Measurements from ENCODE around the gene PSMB10. TPM values are rescaled to one million over a fixed set of nuclear protein-coding genes. Genes with fewer than 3 reads are reported as not detected.

The PSMB10 gene
- total RNA-seq, 1 experiment from 2014 or later = 41.0 TPM

DNA sequence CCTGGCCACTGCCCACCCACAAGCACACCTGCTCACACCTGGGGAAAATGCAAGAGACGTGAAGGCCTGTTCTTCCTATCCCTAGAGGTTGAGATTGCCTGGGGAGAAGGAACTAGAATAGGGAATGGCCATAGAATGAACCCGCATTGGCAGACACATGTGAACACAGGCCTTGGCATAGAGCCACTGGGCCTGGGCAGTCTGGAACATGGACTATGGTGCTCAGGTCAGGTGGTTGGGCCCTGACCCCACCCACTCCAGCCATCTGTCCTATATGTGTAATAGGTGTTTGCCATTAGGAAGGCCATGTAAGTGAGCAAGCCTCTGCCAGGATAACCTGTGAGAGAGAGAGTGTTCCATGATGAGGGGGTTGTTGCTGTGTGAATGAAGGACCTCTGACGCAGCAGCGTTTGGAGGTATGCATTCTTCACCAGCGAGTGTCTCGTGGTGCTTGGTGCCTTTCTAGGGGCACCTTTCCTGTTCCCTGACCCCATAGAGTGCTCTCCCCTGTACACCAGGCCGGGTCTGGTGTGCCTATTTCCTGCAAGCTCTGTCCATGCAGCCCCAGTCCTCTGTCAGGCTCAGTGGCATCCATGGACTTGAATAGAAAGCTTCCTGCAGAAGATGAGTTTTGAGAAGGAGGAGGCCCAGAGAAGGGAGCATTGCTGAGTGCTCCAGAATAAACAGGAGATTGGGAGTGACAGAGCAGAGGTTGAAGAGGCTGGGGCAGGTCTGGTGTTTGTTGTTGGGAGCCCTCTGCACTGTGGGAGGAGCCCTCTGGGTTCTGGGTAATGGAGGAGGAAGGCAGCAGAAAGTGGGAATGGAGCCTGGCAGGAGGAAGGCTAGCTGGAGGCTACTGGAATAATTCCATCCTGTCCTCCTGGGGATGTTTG is 20.6 kb downstream of the PSMB10 start:
- intact Hi-C loops (cut with micrococcal nuclease) = no loop called here
- H3K4me3 ChIP-seq (replicated peaks in 1 of 2; ENCODE audit: low read depth in 1 of 2, low read length in 2 of 2) = no peak overlapping the region
- no peak for ATAC-seq
- H3K79me2 ChIP-seq (ENCODE audit: insufficient read depth, low read length) = no peaks in the 10 kb centered on the region
- no peak for DNase-seq (ENCODE audit: low read depth, low spot score)
- no peaks in the 10 kb centered on the region; a peak in 1 of 4 replicates for H3K36me3 ChIP-seq (ENCODE audit: control insufficient read depth in 1 of 2, insufficient read depth in 2 of 2, low read length in 2 of 2)
- H3K9ac ChIP-seq (ENCODE audit: low read length) = no peak overlapping the region
- ChIA-PET RAD21 (ENCODE audit: low non-redundant PET in 1 of 2, low total read pairs in 2 of 2, uncharacterized antibody in 2 of 2, unreplicated experiment in 2 of 2) (no interaction called here), CTCF (no interaction called here), POLR2A (no interaction called here)
- no peaks in the 10 kb centered on the region for H3K27me3 ChIP-seq (ENCODE audit: insufficient read depth, low read length)
- H3K4me1 ChIP-seq (ENCODE audit: control insufficient read depth in 1 of 2, insufficient read depth in 2 of 2, low read length in 2 of 2) = peaks cover 12 to 16% of the 10 kb centered on the region in 2 experiments
- no peaks in the 10 kb centered on the region for H4K20me1 ChIP-seq (ENCODE audit: insufficient read depth)
- H3K9me2 ChIP-seq (ENCODE audit: insufficient read depth) = no peaks in the 10 kb centered on the region
- no peak overlapping the region for H3K27ac ChIP-seq (ENCODE audit: low read depth, low read length)
- TF ChIP-seq, protein P1, sequence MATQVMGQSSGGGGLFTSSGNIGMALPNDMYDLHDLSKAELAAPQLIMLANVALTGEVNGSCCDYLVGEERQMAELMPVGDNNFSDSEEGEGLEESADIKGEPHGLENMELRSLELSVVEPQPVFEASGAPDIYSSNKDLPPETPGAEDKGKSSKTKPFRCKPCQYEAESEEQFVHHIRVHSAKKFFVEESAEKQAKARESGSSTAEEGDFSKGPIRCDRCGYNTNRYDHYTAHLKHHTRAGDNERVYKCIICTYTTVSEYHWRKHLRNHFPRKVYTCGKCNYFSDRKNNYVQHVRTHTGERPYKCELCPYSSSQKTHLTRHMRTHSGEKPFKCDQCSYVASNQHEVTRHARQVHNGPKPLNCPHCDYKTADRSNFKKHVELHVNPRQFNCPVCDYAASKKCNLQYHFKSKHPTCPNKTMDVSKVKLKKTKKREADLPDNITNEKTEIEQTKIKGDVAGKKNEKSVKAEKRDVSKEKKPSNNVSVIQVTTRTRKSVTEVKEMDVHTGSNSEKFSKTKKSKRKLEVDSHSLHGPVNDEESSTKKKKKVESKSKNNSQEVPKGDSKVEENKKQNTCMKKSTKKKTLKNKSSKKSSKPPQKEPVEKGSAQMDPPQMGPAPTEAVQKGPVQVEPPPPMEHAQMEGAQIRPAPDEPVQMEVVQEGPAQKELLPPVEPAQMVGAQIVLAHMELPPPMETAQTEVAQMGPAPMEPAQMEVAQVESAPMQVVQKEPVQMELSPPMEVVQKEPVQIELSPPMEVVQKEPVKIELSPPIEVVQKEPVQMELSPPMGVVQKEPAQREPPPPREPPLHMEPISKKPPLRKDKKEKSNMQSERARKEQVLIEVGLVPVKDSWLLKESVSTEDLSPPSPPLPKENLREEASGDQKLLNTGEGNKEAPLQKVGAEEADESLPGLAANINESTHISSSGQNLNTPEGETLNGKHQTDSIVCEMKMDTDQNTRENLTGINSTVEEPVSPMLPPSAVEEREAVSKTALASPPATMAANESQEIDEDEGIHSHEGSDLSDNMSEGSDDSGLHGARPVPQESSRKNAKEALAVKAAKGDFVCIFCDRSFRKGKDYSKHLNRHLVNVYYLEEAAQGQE (IDR thresholded peaks at IDR 0.05; ENCODE audit: low read depth) = no peak
- TF ChIP-seq POLR2AphosphoS5 (IDR thresholded peaks at IDR 0.05; ENCODE audit: low read depth, low read length) = no peak
- TF ChIP-seq ZNF274 (IDR thresholded peaks at IDR 0.05; ENCODE audit: low read depth, low read length) = no peak
- no peak for TF ChIP-seq RAD21 (IDR thresholded peaks at IDR 0.05; ENCODE audit: low read depth)
- no peak for TF ChIP-seq YY1 (IDR thresholded peaks at IDR 0.05; ENCODE audit: extremely low read depth, insufficient replicate concordance, low read depth, low read length)
- TF ChIP-seq, protein P2, sequence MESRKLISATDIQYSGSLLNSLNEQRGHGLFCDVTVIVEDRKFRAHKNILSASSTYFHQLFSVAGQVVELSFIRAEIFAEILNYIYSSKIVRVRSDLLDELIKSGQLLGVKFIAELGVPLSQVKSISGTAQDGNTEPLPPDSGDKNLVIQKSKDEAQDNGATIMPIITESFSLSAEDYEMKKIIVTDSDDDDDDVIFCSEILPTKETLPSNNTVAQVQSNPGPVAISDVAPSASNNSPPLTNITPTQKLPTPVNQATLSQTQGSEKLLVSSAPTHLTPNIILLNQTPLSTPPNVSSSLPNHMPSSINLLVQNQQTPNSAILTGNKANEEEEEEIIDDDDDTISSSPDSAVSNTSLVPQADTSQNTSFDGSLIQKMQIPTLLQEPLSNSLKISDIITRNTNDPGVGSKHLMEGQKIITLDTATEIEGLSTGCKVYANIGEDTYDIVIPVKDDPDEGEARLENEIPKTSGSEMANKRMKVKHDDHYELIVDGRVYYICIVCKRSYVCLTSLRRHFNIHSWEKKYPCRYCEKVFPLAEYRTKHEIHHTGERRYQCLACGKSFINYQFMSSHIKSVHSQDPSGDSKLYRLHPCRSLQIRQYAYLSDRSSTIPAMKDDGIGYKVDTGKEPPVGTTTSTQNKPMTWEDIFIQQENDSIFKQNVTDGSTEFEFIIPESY (IDR thresholded peaks at IDR 0.05; ENCODE audit: extremely low read depth, insufficient replicate concordance, low read length) = no peak
- TF ChIP-seq, protein P3, sequence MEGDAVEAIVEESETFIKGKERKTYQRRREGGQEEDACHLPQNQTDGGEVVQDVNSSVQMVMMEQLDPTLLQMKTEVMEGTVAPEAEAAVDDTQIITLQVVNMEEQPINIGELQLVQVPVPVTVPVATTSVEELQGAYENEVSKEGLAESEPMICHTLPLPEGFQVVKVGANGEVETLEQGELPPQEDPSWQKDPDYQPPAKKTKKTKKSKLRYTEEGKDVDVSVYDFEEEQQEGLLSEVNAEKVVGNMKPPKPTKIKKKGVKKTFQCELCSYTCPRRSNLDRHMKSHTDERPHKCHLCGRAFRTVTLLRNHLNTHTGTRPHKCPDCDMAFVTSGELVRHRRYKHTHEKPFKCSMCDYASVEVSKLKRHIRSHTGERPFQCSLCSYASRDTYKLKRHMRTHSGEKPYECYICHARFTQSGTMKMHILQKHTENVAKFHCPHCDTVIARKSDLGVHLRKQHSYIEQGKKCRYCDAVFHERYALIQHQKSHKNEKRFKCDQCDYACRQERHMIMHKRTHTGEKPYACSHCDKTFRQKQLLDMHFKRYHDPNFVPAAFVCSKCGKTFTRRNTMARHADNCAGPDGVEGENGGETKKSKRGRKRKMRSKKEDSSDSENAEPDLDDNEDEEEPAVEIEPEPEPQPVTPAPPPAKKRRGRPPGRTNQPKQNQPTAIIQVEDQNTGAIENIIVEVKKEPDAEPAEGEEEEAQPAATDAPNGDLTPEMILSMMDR (IDR thresholded peaks at IDR 0.05 in 2 of 3, conservative IDR thresholded peaks at IDR 0.05 in 1 of 3; ENCODE audit: borderline replicate concordance in 1 of 3, insufficient read depth in 1 of 3, low read depth in 2 of 3, low read length in 2 of 3) = no peak
- TF ChIP-seq CBX3 (IDR thresholded peaks at IDR 0.05; ENCODE audit: low read depth) = no peak
- no peak for TF ChIP-seq SRF (IDR thresholded peaks at IDR 0.05; ENCODE audit: low read depth)
- TF ChIP-seq CEBPB (IDR thresholded peaks at IDR 0.05; ENCODE audit: low read depth) = no peak
- TF ChIP-seq EZH2phosphoT487 (IDR thresholded peaks at IDR 0.05; ENCODE audit: borderline replicate concordance) = no peak
- TF ChIP-seq POLR2A (IDR thresholded peaks at IDR 0.05; ENCODE audit: borderline replicate concordance, extremely low read depth, insufficient read depth, insufficient read length) = no peak
- no peak for TF ChIP-seq SIN3A (IDR thresholded peaks at IDR 0.05; ENCODE audit: low read depth)
- TF ChIP-seq ZFX (IDR thresholded peaks at IDR 0.05) = no peak
- no peak for TF ChIP-seq EGR1 (IDR thresholded peaks at IDR 0.05; ENCODE audit: low read depth)
- no peak for TF ChIP-seq EZH2 (IDR thresholded peaks at IDR 0.05)
- no peak for TF ChIP-seq SP1 (IDR thresholded peaks at IDR 0.05; ENCODE audit: low read depth)
- H3K9me3 ChIP-seq (ENCODE audit: control insufficient read depth in 1 of 2, insufficient read depth in 1 of 2, low read depth in 1 of 2, low read length in 2 of 2) = no peaks in the 10 kb centered on the region
- no peak overlapping the region for H3K4me2 ChIP-seq (ENCODE audit: low read length)
- BruUV-seq (replicated peaks) = no TSS peak
- no peak overlapping the region for H2AFZ ChIP-seq (ENCODE audit: low read depth, low read length, poor library complexity, severe bottlenecking)

Measured in HCT116 (cell line).